ENCODE data around the gene PLCB3. TPM values are rescaled to one million over a fixed set of nuclear protein-coding genes. Genes with fewer than 3 reads are reported as not detected.
A peak's percentile ranks its signal among the peaks of the same experiment; 100 is the strongest.

The PLCB3 gene
- total and polyA plus RNA-seq, 8 donors = 5.7 to 13.1 (median 6.9) TPM

DNA sequence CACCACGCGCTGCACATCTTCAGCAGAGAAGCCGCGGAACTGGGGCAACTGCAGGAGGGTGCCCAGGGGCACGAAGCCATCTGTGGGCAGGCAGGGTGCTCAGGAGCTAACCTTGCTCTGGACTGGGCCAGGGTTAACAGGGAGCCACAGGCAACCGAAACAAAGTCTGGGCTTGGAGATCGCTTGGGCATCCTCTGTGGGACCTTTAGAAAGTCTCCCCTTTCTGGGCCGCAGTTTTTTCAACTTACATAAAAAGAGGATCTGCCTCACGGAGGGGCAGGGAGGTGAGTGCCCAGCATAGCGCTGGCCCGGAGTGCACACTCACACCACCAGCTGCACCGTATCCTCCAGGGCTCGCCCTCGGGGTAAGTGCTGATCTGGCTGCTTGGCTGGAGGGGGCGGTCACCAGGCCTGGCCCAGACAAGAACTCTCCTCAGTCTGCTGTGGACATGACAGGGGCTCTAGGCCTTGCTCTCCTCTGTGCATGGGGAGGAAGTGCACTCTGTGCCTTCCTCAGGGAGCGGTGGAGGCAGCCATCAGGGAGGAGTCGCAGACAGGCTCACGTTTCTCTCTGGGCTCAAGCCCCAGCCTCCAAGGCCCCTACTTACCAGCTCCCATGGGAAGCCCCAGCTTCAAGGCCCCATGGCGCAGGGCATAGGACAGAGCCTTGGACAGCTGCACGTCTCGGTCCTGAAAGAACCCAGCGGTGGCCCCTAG, 26.3 kb upstream of the PLCB3 start:
- H3K4me3 ChIP-seq = peak overlapping the region; percentile 49 to 90 (median 69)
- TF ChIP-seq, protein P1, sequence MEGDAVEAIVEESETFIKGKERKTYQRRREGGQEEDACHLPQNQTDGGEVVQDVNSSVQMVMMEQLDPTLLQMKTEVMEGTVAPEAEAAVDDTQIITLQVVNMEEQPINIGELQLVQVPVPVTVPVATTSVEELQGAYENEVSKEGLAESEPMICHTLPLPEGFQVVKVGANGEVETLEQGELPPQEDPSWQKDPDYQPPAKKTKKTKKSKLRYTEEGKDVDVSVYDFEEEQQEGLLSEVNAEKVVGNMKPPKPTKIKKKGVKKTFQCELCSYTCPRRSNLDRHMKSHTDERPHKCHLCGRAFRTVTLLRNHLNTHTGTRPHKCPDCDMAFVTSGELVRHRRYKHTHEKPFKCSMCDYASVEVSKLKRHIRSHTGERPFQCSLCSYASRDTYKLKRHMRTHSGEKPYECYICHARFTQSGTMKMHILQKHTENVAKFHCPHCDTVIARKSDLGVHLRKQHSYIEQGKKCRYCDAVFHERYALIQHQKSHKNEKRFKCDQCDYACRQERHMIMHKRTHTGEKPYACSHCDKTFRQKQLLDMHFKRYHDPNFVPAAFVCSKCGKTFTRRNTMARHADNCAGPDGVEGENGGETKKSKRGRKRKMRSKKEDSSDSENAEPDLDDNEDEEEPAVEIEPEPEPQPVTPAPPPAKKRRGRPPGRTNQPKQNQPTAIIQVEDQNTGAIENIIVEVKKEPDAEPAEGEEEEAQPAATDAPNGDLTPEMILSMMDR (IDR thresholded peaks at IDR 0.05) = no peak
- H3K4me1 ChIP-seq = peaks cover 8 to 31% (median 17%) of the 10 kb centered on the region in 3 donors
- WGBS, 2 donors = 55 to 59% methylated on average over 22 of the region's 22 CpGs
- no peaks in the 10 kb centered on the region for H3K9me3 ChIP-seq
- peak in 3 of 6 donors; percentile 32 to 71 (median 47) for DNase-seq
- H3K27ac ChIP-seq = peak overlapping the region; percentile 64 to 91 (median 88)
- no peak for FAIRE-seq
- intact Hi-C loops (cut with DNase I) = no loop called here
- H3K27me3 ChIP-seq = no peaks in the 10 kb centered on the region
- ATAC-seq = no peak
- no peaks in the 10 kb centered on the region for H3K36me3 ChIP-seq

DNA sequence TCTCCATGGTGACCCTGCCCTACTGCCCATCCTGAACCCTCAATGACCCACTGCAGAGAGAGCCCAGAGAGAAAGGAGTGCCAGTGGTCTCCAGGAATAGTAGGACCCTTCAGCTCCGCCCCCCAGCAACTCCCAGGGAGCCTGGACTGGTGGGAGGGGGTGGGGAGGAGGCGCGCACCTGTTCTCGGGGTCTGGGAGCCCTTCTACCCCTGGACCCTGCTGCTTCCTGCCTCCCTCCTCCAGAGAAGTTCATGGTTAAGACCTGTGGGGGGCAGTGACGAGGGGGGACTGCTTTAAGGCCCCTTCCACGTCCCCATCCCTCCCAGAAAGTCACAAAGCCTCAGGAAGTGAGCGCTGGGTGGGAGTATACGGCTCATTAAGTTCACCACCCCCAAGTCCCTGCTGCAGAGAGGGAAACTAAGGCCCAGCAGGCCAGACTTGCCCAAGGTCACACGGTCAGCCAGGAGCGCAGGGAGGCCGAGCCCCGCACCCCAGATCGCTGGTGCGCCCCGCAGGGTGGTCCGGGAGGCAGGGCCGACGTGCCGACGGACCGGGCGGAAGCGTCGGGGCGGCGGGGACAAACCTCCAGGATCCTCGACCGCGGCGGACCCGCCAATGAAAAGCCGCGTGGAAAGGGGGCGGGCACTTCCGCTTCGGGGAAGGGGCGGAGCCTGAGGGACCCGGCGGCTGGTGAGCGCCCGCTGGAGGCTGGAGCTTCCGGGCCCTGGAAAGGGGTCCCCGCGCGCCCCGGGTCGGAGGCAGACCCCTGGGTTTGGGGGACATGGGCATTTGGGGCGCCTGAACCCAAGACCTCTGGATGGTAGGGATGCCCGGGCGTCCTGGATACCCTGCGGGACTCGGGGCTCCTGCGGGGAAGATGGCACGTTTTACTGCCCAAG, 25.5 kb upstream of the PLCB3 start, which contains the start of the genes NUDT22 and TRPT1:
Gene NUDT22 (plus strand): TSS at position 667 of the 899 bp plus-strand sequence. CDS start 379 bp downstream, outside the sequence.
Gene TRPT1 (minus strand): TSS at position 579 of the 899 bp plus-strand sequence. CDS start 326 bp downstream, at position 253.
- peak within 1 kb of the TSS; percentile 64 to 91 (median 88) for H3K27ac ChIP-seq
- 0 to 1% methylated on average over 43 to 54 of the region's 54 CpGs for WGBS, 2 donors
- intact Hi-C loops (cut with DNase I) = no loop called here
- H3K9me3 ChIP-seq = no peaks in the 10 kb centered on the region
- H3K27me3 ChIP-seq = no peaks in the 10 kb centered on the region
- TF ChIP-seq, protein P1 (IDR thresholded peaks at IDR 0.05) = peak in 1 of 4 donors; percentile 12
- no peaks in the 10 kb centered on the region for H3K36me3 ChIP-seq
- H3K4me1 ChIP-seq = peaks cover 8 to 31% (median 17%) of the 10 kb centered on the region in 3 donors
- H3K4me3 ChIP-seq = peak within 1 kb of the TSS; percentile 49 to 90 (median 69)
- ATAC-seq (peak; percentile 76 to 90 (median 84)), FAIRE-seq (no peak), DNase-seq (peak; percentile 88 to 97 (median 92))

DNA sequence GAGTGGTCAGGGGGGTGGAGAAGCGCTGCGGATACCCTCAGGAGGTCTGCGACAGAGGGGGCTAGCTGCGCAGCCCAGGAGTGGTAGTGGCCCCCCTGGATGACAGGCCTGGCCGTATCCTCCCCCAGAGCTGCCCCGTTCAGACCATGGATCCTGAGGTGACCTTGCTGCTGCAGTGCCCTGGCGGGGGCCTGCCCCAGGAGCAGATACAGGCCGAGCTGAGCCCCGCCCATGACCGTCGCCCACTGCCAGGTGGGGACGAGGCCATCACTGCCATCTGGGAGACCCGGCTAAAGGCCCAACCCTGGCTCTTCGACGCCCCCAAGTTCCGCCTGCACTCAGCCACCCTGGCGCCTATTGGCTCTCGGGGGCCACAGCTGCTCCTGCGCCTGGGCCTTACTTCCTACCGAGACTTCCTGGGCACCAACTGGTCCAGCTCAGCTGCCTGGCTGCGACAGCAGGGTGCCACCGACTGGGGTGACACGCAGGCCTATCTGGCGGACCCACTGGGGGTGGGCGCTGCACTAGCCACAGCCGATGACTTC, 24.8 kb upstream of the PLCB3 start:
- FAIRE-seq (no peak), ATAC-seq (peak; percentile 38 to 61 (median 56)), DNase-seq (peak; percentile 73 to 88 (median 74))
- no peaks in the 10 kb centered on the region for H3K9me3 ChIP-seq
- H3K4me1 ChIP-seq = peaks cover 8 to 38% (median 20%) of the 10 kb centered on the region in 3 donors
- no peaks in the 10 kb centered on the region for H3K36me3 ChIP-seq
- 3% methylated on average over 26 of the region's 26 CpGs for WGBS, 2 donors
- intact Hi-C loops (cut with DNase I) = no loop called here
- no peaks in the 10 kb centered on the region for H3K27me3 ChIP-seq
- peak overlapping the region; percentile 49 to 90 (median 69) for H3K4me3 ChIP-seq
- TF ChIP-seq, protein P1 (IDR thresholded peaks at IDR 0.05) = no peak
- H3K27ac ChIP-seq = peak overlapping the region; percentile 64 to 91 (median 88)

DNA sequence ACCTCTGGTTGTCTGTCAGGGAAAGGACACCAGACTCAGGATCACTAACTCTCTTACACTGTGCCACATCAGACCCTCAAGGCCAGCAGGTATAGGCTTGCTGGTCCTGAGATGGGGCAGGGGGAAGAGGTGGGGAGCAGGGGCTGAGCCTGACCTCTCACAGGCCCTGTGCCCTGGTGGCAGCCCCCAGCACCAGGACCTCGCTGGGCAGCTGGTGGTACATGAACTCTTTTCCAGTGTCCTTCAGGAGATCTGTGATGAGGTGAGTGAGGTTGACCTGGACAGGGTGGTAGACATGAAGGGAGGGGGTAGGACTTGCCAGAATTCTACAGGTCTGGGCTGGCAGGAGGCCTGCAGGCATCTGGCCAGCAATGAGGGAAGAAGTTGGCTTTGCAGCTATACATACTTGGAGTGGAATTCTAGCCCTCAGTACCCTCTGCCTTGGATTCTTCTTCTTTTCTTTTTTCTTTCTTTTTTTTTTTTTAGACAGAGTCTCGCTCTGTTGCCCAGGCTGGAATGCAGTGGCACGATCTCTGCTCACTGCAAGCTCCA, 23.8 kb upstream of the PLCB3 start:
- intact Hi-C loops (cut with DNase I) = no loop called here
- DNase-seq (peak in 3 of 6 donors; percentile 61 to 75 (median 70)), FAIRE-seq (no peak), ATAC-seq (no peak)
- Histone ChIP-seq H3K4me1 (peaks cover 8 to 39% (median 21%) of the 10 kb centered on the region in 3 donors), H3K9me3 (no peaks in the 10 kb centered on the region), H3K36me3 (no peaks in the 10 kb centered on the region), H3K4me3 (peak overlapping the region in 3 of 4 donors; percentile 49 to 90 (median 74)), H3K27me3 (no peaks in the 10 kb centered on the region), H3K27ac (peak overlapping the region; percentile 64 to 91 (median 88))
- 29 to 49% methylated on average over 3 of the region's 3 CpGs for WGBS, 2 donors
- TF ChIP-seq, protein P1 (IDR thresholded peaks at IDR 0.05) = no peak
